Midbrain (tissue), 1 donor: ENCODE results near the gene BCAS3.
"Not testable (repeated sequence)": the region's sequence is repeated elsewhere in the genome, so short reads cannot be mapped to it uniquely, and the experiment has no call there.

ENCODE experiments used
- DNase-seq: peaks from one replicate; lab custom pipeline; 2025; lab: John Stamatoyannopoulos, UW

Gene BCAS3

DNA sequence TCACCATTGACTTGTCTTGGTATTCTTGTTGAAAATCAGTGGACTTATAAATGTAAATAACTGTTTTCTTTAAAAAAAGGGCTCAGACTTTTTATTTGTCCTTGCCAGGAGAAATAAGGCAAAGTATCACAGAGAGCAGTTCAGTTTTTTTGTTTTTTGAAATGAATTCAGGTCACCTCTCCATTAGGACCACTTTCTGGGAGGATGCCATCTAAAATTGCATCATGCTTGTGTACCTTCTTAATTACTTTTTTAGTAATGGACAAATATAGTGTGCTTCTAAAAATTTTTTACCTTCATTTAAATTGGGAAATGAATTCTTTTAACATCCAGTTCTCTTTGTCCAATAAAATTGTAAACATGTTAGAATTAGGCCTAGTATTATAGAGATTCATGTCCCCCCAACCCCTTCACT, 210.0 kb downstream of the BCAS3 start:
- no peak for DNase-seq

DNA sequence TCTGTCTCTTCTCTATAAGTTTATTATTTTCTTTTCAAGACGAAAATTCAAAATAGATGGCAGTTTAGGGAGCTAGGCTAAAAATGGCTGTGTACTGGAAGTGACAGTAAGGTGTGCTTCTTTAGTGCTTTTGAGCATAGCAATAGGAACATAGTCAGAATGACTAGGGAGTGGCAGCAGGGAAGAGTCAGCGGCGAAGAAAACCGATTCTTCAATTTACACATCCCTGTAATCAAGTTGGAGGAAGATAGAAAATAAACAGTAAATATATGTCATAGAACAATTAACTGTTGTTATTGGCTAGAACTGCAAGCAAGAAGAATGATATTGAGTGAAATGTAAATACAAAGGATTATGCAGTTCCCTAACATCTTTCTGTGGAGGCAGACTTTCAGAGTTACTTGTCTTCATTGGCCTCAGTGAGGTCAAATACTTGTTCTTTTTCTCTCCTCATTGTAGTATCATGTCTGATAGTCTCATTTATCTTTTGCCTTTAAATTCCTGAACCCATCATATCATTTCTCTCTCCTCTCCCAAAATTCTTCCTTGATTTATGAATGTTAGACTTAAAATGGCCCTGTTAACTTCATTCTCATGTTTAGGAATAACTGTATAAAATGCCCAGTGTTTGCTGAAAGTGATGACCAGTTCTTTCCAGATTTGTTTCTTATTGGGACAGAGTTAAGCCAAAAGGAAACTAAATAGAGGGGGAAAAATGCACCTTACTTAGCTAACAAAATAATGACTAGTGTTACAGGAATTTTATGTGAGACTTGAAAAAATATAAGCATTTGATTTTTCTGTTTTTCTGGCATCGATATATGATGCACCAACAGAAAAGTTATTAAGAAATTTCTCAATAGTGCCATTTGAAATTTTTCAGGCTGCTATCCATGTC, 211.4 kb downstream of the BCAS3 start:
- no peak for DNase-seq

DNA sequence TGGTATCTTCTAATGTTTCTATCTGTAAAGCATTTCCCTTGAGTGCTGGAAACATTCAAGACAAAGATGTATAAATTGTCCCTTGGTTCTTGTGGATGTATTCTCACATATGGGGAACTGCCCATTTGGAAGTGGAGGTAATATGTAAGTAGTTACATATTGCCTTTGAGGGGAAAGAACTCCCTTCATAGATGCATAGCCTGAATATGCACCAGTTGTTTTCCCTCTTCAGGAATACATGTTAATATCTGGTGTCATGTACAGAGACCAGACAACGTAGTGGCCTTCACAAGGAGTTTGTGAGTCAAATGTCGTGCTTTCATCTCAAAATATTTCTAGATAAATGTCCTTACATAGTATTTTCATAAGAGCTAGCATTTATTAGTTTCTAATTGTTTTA, 213.5 kb downstream of the BCAS3 start:
- DNase-seq = no peak

DNA sequence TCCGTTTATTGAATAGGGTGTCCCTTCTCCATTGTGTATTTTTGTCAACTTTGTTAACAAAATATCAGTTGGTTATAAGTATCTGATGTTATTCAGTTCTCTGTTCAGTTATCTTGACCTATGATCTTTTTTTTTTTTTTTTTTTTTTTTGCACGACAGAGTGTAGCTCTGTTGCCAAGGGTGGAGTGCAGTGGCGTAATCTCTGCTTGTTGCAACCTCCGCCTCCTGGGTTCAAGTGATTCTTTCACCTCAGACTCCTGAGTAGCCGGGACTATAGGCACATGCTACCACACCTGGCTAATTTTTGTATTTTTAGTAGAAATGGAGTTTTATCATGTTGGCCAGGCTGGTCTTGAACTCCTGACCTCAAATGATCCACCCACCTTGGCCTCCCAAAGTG, 215.8 kb downstream of the BCAS3 start:
- no peak for DNase-seq

DNA sequence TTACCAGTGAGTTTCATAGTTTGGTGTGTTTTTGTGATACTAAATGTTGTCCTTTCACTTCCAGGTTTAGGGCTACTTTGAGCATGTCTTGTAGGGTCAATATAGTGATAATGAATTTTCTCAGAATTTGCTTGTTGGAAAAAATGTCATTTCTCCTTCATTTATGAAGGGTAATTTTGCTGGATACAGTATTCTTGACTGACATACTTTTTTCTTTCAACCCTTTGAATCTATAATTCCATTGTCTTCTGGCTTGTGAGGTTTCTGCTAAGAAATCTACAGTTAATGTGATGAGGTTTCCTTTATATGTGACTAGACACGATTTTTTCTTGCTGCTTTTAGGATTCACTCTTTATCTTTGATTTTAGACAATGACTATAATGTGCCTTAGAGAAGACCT, 219.3 kb downstream of the BCAS3 start:
- no peak for DNase-seq

DNA sequence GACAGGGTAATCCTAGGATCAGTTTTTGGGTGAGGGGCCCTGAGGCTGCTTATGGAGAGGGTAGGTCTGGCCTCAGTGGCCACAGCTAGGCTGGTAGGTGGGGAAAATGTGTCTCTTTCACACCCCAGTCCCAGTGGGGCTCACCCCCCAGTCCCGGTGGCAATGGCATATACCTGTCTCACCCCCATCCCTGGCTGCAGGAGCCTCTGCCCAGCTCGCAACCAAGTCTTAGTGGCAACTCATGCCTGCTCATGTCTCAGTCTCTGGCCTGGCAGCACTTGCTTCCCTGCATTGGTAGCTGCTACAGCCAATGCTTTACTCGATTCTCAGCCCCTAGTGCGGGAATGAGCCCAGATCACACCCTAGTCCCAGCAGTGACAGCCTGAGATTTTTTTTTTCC, 221.5 kb downstream of the BCAS3 start:
- DNase-seq = no peak

DNA sequence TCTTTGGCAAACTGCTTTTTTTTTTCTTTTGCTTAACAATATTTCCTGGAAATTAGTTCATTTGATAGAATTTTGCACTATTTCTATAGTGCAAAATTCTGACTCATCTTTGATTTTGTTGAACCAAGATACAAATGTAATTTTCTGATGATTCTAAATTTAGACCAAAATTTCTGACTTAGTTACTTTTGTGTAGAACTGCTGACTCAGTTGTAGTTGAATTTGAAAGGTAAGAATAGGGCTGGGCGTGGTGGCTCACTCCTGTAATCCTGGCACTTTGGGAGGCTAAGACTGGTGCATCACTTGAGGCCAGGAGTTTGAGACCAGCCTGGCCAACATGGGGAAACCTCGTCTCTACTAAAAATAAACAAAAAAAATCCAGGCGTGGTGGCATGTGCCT, 223.0 kb downstream of the BCAS3 start:
- no peak for DNase-seq

DNA sequence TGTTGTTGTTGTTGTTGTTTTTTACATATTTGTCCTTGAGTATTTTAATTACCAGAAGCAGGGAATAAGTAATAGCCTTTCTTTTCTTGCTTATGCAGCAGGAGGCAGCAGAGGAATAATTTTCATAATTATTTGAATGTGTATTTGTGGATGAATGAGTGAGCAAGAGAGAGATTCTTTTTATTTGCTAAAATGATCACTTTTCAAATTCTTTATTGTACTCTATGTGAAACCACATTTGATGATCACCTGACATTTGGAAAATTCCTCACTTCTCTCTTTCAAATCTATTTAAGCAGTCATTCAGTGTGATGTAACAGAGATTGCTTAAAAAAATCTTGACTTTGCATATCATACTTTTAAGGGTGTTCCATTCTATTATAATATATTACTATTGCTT, 223.6 kb downstream of the BCAS3 start:
- no peak for DNase-seq

DNA sequence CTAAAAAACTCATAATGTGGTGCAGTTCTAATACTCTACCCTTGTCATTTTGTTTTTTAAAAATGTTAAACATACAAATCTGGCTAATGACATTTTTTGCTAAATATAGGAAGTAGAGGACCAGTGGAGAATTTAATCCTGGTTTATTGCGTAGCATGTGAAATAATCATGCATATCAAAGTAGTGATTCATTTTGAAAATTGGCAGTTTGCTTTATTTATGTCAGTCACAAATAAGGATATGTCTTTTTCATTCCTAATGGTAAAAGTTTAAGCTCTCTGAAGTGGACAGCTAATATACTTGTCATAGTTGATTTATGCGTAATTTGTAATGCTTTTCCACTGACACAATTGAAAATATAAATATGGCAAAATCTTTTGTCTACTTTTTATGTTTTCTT, 224.2 kb downstream of the BCAS3 start:
- DNase-seq = no peak

DNA sequence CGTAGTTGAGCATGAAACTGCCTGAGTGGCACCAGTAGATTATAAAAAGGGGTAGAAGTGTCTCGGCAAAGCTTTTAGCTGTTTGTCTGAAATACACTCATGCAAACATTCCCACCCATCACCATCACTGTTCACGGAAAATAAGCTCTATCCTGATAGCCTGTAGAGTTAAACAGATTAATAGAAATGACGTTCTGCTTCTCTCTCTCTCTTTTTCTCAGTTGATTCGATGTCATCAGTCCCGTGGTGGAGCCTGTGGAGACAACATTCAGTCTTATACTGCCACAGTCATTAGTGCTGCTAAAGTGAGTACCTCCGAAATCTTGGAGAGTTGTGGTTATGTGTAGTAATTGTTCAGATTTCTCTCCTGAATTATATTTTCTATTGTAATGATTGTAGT, 224.7 kb downstream of the BCAS3 start:
- no peak for DNase-seq

DNA sequence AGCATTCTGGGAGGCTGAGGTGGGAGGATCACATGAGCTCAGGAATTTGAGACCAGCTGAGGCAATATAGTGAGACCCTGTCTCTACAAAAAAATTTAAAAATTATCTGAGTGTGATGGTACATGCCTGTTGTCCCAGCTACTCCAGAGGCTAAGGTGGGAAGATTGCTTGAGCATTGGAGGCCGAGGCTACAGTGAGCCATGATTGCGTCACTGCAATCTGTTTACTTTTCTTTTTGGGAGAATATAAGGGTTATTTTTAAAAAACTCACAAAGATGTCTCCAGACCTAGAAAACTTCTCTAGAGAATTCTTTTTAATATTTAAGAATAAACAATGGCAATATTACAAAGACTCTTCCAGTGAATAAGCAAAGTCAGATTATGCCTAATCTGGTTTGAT, 226.9 kb downstream of the BCAS3 start:
- no peak for DNase-seq

DNA sequence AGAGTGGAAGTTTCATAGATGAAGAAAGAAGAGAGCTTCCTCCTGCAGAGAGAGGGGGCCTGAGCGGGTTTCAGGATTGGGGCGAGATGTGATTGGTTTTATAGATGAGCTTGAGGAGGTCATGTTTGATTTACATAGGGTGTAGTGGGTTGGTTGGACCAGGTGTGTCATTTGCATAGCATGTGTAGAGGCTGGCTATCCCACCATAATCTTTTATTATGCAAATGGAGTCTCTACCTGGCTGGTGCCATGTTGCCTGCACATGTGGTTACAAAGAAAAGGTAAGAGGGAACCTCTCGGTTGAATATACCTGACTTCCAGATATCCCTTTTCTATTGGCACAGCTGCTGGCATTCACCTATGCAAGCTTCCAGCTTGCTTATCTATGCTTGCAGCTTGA, 228.1 kb downstream of the BCAS3 start:
- no peak for DNase-seq

DNA sequence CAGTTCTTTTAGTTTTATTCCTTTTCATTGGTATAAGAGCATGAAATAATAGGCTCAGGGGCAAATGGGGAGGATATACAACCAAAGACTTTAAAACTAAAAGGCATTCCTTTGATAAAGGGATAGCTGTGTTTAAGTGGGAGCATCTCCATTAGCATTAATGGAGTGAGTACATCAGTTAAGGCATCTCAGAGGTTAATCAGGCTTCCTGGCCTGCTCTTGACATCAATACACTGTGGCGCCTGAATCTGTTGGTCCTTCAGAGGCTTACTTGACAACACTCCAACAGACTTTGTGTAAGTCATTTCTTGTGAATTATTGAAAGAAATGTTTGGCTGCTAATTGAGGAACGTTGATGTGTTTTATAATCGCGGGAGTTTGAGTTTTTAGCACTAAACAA, 230.7 kb downstream of the BCAS3 start:
- no peak for DNase-seq

DNA sequence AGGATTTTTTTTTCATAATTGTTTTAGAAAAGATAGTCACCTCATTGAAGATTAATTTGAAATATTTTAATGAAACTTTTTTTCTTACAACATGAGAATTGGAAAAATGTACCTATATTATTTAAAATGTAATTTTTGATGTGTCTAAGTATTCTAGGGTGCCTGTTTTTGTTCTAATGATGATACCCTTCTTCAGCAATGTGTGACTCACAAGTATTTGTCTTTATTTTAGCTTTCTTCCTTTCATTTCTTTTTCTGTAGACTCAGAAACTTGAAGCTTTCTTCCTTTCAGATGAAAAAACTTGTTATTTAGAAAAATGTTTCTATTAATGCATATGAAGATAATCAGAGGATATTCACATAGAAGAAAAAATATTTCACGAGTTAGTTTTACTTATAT, 231.8 kb downstream of the BCAS3 start:
- no peak for DNase-seq

DNA sequence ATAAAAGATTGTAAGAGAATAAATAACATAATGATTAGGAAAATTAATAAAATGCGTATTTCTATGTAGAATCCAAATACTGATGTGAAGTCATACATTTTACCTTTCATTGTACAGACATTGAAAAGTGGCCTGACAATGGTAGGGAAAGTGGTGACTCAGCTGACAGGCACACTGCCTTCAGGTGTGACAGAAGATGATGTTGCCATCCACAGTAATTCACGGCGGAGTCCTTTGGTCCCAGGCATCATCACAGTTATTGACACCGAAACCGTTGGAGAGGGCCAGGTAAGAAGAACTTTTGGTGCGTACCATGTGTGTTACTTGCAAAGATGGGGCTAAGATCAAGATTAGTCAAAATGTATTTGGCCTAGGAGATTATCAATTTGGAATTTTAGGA, 232.8 kb downstream of the BCAS3 start:
- DNase-seq = no peak

DNA sequence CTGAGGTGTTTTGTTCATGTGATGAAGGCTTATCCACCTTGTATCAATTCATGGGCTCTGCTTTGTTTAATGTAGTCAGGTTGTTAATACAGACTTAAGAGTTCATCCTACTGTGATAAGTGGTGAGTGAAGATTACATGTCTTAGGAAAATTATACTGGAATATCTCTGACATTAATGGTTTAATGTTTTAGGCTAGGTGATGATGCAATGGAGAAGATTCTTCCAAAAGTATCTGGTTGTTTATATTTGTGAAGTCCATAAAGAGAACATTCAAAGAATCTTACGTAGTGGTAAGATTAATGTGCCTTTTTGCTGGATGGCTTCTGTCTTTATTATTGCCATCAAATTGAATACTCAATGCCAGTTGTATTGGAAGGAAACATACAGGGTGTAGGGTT, 236.4 kb downstream of the BCAS3 start:
- no peak for DNase-seq

DNA sequence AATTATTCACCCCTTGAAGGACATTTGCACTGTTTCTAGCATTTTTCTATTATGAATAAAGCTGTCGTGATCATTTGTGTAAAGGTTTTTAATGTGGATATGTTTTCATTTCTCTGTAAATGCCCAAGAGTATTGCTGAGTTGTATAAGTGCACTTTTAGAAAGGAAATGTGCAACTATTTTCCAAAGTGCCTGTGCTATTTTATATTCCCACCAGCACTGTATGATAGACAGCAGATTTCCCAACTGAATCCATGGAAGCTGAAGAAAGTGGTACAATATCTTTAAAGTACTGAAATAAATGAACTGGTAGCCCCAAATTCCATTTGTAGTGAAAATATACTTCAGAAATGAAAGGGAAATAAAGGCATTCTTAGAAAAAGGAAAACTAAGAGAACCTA, 238.4 kb downstream of the BCAS3 start:
- DNase-seq = no peak

DNA sequence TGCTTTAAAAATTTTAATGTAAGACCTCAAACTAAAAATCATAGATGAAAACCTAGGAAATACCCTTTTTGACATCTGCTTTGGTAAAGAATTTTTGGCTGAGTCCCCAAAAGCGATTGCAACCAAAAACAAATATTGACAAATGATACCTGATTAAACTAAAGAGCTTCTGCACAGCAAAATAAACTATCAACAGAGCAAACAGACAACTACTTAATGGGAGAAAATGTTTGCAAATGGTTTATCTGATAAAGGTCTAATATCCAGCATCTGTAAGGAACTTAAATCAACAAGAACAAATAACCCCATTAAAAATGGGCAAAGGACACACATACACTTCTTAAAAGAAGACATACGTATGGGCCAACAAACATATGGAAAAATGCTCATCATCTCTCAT, 242.5 kb downstream of the BCAS3 start:
- no peak for DNase-seq

DNA sequence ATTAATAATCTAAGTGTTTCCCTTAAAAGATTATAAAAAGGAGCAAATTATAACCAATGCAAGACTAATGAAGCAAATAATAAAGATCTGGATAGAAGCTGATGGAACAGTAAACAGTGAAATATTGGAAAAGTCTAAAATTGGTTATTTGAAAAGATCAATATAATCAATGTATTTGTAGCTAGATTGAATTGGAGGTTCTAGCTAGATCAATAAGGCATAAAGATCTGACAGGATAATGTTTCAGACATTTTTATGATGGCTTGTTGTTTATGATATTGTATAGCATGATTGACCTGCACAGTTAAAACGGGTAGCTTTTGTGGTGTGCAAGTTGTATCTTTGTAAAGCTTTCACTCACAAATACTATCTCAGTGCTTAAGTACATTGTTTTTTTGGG, 245.3 kb downstream of the BCAS3 start:
- no peak for DNase-seq

DNA sequence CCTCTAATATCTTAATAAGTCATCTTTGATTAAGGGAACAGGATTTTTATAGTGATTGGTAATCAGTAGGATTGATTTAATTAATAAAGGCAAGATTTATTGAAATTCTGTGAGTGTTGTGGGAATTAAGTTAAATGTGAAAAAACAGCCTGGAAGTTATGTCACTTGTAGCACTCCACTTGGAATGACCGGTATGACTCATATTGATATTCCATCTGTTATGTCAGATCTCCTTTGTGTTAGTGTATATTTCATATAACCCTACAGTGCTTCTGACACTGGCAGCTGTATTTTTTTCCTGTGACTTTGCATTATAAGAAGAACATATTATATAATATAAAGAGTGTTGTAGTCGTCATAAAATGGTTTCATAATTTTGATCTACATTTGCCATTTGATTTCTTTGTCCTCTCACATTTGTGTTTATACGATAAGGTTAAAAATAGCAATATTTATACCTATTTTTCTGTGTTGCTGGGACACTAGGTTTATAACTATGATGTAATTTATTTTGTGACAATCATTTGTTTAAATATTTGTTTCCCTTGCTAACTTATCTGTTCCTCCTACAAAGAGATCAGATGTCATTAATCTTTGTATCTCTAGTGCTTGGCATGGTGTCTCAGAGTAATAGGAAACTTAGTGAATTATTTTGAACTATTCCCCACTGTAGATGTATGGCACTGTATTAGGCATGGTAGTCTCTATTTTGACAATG, 249.0 kb downstream of the BCAS3 start:
- DNase-seq = no peak

DNA sequence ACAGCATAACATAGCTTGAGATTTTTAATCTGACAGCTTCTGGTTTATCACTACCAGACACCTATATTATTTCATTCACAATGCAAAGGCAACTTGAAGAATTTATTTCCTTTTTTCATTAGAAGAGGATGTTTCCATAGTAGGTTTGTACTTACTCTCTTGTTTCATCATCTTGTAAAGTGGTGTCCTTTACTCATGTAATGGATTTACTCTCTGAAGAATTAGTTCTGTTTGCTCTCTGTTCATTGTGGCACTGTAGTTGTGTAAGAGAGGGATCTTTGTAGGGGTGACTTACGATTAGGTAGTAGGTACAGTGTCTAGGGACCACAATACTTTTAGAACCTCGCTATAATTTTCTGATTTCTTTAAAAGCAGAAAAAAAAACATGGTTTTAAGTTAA, 256.1 kb downstream of the BCAS3 start:
- DNase-seq = no peak

DNA sequence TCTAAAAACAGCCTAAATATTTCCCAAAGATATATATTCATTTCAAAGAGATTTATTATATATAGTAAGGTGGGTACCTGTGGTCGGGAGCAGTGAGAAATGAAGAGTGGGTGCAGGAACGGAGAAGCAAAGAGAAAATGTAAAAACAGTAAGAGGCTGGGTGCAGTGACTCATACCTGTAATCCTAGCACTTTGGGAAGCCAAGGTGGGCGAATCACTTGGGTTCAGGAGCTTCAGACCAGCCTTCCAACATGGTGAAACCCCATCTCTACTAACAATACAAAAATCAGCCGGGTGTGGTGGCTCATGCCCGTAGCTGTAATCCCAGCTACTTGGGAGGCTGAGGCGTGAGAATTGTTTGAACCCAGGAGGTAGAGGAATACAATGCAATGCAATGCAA, 257.1 kb downstream of the BCAS3 start:
- DNase-seq = no peak

DNA sequence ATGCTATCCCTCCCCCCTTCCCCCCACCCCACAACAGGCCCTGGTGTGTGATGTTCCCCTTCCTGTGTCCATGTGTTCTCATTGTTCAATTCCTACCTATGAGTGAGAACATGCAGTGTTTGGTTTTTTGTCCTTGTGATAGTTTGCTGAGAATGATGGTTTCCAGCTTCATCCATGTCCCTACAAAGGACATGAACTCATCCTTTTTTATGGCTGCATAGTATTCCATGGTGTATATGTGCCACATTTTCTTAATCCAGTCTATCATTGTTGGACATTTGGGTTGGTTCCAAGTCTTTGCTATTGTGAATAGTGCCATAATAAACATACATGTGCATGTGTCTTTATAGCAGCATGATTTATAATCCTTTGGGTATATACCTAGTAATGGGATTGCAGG, 258.3 kb downstream of the BCAS3 start:
- not testable (repeated sequence) for DNase-seq

DNA sequence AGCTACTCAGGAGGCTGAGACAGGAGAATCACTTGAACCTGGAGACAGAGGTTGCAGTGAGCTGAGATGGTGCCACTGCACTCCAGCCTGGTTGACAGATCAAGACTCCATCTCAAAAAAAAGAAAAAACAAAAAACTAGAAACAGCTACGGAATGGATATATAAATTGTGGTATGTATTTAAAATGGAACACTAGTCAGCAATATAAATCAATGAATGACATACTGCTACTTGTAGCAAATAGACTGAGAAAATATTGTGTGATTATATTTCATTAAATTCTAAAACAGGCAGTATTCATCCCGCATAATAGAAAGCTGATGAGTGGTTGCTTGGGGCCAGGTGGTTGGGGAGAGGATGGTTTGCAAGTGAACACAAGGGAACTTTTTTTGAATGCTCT, 261.7 kb downstream of the BCAS3 start:
- DNase-seq = no peak
